ENCODE data around the gene P3R3URF.

- TF ChIP-seq CTCF (IDR thresholded peaks at IDR 0.05 in 8 of 11, conservative IDR thresholded peaks at IDR 0.05 in 3 of 11) (no peak), POLR2AphosphoS5 (IDR thresholded peaks at IDR 0.05) (no peak)
These were observed 47.9 kb downstream of the P3R3URF start for GRCh38 chr1:46128344-46128743.
